ENCODE data around the gene PIGV.

GRCh38 chr1:26794391-26794790 is 6.6 kb downstream of the PIGV start:
- TF ChIP-seq, protein P1, sequence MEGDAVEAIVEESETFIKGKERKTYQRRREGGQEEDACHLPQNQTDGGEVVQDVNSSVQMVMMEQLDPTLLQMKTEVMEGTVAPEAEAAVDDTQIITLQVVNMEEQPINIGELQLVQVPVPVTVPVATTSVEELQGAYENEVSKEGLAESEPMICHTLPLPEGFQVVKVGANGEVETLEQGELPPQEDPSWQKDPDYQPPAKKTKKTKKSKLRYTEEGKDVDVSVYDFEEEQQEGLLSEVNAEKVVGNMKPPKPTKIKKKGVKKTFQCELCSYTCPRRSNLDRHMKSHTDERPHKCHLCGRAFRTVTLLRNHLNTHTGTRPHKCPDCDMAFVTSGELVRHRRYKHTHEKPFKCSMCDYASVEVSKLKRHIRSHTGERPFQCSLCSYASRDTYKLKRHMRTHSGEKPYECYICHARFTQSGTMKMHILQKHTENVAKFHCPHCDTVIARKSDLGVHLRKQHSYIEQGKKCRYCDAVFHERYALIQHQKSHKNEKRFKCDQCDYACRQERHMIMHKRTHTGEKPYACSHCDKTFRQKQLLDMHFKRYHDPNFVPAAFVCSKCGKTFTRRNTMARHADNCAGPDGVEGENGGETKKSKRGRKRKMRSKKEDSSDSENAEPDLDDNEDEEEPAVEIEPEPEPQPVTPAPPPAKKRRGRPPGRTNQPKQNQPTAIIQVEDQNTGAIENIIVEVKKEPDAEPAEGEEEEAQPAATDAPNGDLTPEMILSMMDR (IDR thresholded peaks at IDR 0.05), result no peak
- no peak for TF ChIP-seq ZFX (IDR thresholded peaks at IDR 0.05; ENCODE audit: borderline replicate concordance)
